PFSK-1 (cell line): ENCODE measurements around the gene COL2A1.

ENCODE experiments used
- FOXP2 ChIP-seq: optimal IDR thresholded peaks from 2 replicates; pipeline ENCODE3; 2011; ENCODE audit warnings: borderline replicate concordance, control low read depth, inconsistent platforms; ENCODE audit not compliant: insufficient read depth; ENCODE audit errors: extremely low read length, extremely low read depth
- POLR2AphosphoS5 ChIP-seq: IDR thresholded peaks from 2 replicates; pipeline ENCODE4 v1.6.1; 2012; ENCODE audit warnings: low read depth, mild to moderate bottlenecking, control low read depth, low read length, moderate library complexity
- SIN3A ChIP-seq: IDR thresholded peaks from 2 replicates; pipeline ENCODE4 v1.6.1; 2012; ENCODE audit warnings: mild to moderate bottlenecking, low read length, moderate library complexity, borderline replicate concordance; ENCODE audit not compliant: insufficient read depth
- TAF1 ChIP-seq: IDR thresholded peaks from 2 replicates; pipeline ENCODE4 v1.6.1; 2012; ENCODE audit warnings: low read length, control low read depth, borderline replicate concordance; ENCODE audit not compliant: insufficient read depth
- TF ChIP-seq, protein P1 (sequence below), 2 experiments: IDR thresholded peaks; 2 replicates each; pipeline versions ENCODE4 v1.6.1 to v1.8.0; 2011 to 2012; ENCODE audit warnings: low read depth in 2 of 2, low read length in 2 of 2, control low read depth in 1 of 2, inconsistent platforms in 1 of 2, mild to moderate bottlenecking in 1 of 2, moderate library complexity in 1 of 2; ENCODE audit not compliant: insufficient read depth in 1 of 2

COL2A1 gene

DNA sequence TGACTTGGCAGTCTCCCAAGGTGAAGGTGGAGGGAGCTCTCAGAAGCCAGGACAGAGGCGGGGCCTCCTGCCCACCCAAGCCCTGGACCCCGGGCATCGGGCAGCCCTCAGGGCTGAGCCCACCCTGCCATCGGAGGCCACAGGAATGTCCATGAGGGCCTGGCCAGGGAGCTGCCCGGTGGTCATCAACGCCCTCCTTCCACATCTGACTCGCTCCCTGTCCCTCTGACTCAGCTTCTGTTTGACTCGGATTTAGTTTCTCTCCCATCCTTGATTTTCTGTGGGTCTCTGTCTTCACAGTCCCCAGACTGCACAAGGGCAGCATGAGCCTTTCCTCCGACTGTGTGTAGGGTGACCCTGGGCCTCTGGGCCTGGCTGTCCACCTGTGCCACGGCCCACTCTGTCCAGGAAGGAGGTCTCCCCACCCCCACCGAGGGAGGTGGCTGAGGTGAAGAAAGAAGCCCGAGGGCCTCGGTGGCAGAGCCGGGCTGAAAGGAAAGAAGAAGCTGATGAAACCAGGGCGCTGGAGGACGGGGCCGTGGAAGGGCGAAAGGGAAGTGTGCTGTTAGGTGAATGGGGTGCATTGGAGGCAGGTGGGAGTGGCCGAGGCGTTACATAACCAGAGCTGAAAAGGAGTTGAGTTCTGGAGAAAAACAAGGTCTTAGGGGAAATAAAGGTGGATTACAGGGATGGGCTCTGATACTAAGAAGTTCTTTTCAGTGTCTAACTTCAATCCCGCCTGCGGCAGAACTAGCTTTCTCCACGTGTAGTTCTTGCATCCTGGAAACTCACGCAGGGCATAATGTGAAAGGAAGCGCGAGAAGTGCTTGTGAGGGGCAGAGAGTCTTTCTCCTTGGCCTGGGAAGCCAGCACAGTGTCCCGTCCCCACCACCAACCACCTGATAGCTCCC lies 57.6 kb downstream of the COL2A1 start:
- TF ChIP-seq SIN3A, result no peak
- no peak for TF ChIP-seq TAF1
- no peak for TF ChIP-seq FOXP2
- no peak for TF ChIP-seq POLR2AphosphoS5

DNA sequence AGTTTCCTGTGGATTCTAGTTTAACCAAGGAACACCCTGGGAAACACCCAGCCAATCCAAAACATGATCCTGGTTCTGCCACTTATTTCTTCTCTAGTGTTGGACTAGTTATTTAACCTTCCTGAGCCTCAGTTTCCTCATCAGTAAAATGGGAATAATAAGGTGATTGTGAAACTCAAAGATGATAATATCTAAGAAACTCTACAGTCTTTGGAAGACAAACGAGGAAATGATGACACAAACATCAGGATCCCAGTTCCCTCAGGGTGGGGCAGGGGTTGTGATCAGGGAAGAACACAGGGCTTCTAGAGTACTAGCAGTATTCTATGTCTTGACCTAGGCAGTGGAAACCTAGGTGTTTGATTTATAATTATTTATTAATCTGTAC lies 58.9 kb downstream of the COL2A1 start:
- TF ChIP-seq TAF1 (no peak), POLR2AphosphoS5 (no peak), FOXP2 (no peak), SIN3A (no peak)
- TF ChIP-seq, protein P1, sequence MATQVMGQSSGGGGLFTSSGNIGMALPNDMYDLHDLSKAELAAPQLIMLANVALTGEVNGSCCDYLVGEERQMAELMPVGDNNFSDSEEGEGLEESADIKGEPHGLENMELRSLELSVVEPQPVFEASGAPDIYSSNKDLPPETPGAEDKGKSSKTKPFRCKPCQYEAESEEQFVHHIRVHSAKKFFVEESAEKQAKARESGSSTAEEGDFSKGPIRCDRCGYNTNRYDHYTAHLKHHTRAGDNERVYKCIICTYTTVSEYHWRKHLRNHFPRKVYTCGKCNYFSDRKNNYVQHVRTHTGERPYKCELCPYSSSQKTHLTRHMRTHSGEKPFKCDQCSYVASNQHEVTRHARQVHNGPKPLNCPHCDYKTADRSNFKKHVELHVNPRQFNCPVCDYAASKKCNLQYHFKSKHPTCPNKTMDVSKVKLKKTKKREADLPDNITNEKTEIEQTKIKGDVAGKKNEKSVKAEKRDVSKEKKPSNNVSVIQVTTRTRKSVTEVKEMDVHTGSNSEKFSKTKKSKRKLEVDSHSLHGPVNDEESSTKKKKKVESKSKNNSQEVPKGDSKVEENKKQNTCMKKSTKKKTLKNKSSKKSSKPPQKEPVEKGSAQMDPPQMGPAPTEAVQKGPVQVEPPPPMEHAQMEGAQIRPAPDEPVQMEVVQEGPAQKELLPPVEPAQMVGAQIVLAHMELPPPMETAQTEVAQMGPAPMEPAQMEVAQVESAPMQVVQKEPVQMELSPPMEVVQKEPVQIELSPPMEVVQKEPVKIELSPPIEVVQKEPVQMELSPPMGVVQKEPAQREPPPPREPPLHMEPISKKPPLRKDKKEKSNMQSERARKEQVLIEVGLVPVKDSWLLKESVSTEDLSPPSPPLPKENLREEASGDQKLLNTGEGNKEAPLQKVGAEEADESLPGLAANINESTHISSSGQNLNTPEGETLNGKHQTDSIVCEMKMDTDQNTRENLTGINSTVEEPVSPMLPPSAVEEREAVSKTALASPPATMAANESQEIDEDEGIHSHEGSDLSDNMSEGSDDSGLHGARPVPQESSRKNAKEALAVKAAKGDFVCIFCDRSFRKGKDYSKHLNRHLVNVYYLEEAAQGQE (IDR thresholded peaks at IDR 0.05; ENCODE audit: insufficient read depth in 1 of 2, low read depth in 2 of 2, low read length in 2 of 2), result no peak

DNA sequence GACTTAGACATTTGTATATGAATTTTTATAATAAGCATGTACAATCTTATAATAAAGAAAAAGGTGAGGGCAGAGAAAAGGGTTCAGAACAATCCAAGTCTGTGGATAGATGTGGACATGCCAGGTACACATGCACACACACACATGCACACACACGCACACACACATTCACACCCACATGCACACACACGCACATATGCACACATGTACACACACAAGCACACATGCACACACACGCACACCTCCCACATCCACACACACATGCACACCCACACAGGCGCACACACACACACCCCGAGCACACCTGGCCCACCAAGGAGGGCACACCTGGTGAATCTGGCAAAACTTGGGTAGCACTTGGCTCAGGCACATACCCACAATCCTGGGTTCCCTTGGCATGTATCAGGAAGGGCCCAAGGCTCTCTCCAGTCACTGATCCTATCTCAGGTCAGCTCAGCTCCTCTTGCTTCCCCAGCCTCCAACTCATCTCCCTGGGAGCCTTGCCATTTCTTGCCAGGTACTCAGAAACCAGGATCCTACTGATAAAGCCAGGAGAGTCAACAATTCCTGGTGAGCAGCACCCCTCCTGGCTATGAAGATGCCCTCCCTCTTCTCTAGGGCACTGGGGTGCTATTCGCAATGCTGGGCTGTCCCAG lies 59.5 kb downstream of the COL2A1 start:
- TF ChIP-seq FOXP2, result no peak
- TF ChIP-seq TAF1, result no peak
- no peak for TF ChIP-seq POLR2AphosphoS5
- TF ChIP-seq, protein P1 (IDR thresholded peaks at IDR 0.05; ENCODE audit: insufficient read depth in 1 of 2, low read depth in 2 of 2, low read length in 2 of 2), result no peak
- TF ChIP-seq SIN3A, result no peak

DNA sequence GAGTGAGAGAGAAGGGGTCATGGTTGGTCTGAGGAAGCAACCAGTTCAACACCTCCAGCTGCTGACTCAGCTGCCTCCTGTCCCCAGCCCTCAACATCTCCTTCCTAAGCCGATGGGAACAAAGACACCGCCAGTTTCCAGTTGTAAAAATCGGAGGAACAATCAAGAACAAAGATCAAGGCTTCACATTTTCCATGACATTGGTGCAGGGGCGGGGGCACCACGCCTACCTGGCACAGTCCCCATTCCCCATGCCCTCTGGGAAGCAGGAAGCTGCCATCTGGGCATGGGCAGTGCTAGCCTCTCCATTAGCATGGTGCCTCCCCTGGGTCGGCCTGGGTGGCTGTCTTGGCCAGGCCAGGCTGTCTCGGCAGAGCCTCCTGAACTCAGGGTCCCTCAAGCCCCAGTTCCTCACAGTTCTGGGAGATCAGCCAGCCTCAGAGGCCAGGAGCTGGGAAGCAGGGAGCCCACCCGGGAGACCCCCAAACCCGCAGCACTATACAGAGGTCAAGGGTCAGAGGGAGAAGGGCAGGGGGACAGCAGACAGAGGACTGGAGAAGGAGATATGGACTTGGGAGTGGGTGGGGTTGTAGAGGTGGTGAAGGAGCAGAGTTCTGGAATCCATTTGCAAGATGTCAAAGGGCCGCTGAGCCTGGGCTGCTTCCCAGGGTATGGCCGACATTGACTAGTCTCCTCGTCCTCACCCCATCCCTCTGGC lies 60.5 kb downstream of the COL2A1 start:
- TF ChIP-seq SIN3A (no peak), FOXP2 (no peak), TAF1 (no peak), POLR2AphosphoS5 (no peak)
- TF ChIP-seq, protein P1 (IDR thresholded peaks at IDR 0.05; ENCODE audit: insufficient read depth in 1 of 2, low read depth in 2 of 2, low read length in 2 of 2), result no peak

DNA sequence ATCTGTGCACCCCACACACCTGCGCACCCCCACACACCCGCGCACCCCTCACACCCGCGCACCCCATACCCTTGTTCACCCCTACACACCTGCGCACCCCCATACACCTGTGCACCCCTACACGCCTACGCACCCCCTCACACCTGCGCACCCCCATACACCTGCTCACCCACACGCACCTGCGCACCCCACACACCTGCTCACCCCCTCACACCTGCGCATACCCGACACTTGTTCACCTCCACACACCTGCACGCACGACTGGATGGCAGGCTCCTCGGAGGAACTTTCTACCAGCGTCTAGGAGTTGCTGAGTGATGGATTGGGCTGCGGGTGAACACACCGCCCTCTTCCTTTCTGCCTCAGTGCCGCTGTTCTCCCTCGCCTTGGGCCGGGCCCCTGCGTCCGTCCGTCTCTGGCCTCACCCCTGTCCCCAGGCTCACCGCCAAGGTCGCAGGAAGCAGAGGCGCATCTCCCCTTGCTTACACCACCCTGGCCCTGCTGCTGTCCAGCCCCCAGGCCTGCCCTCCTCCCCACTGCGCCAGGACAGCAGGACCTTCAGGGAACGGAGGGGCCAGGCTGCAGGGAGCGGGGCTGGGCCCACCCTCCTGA lies 61.6 kb downstream of the COL2A1 start:
- no peak for TF ChIP-seq SIN3A
- TF ChIP-seq, protein P1 (IDR thresholded peaks at IDR 0.05; ENCODE audit: insufficient read depth in 1 of 2, low read depth in 2 of 2, low read length in 2 of 2), result no peak
- TF ChIP-seq FOXP2, result no peak
- no peak for TF ChIP-seq POLR2AphosphoS5
- TF ChIP-seq TAF1, result no peak
